ENCODE results near the gene ALK.

DNA sequence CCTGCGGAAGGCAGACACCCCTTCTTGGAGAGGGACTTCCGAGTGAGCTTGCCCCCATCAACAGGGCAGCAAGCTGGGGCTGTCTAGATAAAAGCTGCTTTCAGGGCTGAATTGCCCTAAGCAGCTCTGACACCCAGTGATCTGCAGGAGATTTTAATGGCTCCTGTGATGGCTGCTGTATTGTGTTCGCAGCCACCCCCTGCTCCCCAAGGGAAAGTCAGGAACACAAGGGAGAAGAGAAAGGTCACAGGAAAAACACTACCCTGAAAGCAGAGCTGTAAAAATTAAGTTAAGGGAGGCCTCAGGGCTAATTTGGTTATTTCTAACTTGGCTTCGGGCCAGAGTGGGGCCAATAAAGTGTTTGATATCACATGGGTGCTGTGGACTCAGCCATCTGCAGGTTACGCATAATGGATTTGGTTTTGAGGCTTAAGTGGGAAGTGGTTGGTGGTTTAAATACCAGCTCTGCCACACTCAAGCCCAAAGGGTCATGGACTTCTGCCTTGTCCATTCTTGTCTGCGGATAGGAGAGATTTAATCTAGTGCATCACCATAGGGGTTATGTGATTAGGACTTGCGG is 658.6 kb downstream of the ALK start:
- no peak for TF ChIP-seq EZH2 (IDR thresholded peaks at IDR 0.05; ENCODE audit: low read length, missing control alignments)
- TF ChIP-seq, protein P1, sequence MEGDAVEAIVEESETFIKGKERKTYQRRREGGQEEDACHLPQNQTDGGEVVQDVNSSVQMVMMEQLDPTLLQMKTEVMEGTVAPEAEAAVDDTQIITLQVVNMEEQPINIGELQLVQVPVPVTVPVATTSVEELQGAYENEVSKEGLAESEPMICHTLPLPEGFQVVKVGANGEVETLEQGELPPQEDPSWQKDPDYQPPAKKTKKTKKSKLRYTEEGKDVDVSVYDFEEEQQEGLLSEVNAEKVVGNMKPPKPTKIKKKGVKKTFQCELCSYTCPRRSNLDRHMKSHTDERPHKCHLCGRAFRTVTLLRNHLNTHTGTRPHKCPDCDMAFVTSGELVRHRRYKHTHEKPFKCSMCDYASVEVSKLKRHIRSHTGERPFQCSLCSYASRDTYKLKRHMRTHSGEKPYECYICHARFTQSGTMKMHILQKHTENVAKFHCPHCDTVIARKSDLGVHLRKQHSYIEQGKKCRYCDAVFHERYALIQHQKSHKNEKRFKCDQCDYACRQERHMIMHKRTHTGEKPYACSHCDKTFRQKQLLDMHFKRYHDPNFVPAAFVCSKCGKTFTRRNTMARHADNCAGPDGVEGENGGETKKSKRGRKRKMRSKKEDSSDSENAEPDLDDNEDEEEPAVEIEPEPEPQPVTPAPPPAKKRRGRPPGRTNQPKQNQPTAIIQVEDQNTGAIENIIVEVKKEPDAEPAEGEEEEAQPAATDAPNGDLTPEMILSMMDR (conservative IDR thresholded peaks at IDR 0.05 in 1 of 2, IDR thresholded peaks at IDR 0.05 in 1 of 2; ENCODE audit: low read depth in 1 of 2, low read length in 2 of 2), result no peak
